AG09319 (cell line): Measurements from ENCODE around the gene ATXN7L1.

Experiments used
- DNase-seq: peaks from one replicate; pipeline ENCODE4 v3.0.0-alpha.2; 2010; ENCODE audit warnings: low read depth; ENCODE audit errors: extremely low read depth
- CTCF ChIP-seq: IDR thresholded peaks from 2 replicates; pipeline ENCODE4 v1.5.1; 2011; ENCODE audit warnings: low read depth, mild to moderate bottlenecking, inconsistent platforms, low read length, moderate library complexity

Gene ATXN7L1

DNA sequence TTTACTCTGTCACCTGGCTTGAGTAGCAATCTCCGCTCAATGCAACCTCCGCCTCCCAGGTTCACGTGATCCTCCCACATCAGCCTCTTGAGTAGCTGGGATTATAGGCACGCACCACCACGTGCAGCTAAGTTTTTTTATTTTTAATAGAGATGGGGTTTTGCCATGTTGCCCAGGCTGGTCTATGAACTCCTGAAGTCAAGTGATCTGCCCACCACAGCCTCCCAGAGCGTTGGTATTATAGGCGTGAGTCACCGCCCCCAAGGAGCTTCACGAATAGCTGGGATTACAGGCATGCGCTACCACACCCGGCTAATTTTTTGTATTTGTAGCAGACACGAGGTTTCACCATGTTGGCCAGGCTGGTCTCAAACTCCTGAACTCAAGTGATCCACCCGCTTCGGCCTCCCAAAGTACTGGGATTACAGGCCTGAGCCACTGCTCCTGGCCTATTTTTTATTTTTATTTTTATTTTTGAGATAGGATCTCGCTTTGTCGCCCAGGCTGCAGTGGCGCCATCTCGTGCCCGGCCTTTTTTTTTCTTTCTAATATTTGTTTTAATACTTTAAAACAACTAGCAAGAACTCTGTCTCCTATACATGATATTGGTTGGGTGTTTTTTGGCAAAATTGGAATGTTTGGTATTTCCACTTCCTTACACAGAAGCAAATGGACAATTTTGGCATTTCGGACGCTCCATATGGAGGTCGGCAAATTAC lies 296.2 kb downstream of the ATXN7L1 start:
- no peak for DNase-seq
- no peak; the same call in 1 of the 2 replicates for TF ChIP-seq CTCF

- TF ChIP-seq CTCF = no peak
- DNase-seq = no peak
Observed at GRCh38 chr7:105578496-105578895, 297.9 kb downstream of the ATXN7L1 start.

GRCh38 chr7:105577251-105577650 lies 299.1 kb downstream of the ATXN7L1 start:
- DNase-seq = no peak
- no peak for TF ChIP-seq CTCF

DNA sequence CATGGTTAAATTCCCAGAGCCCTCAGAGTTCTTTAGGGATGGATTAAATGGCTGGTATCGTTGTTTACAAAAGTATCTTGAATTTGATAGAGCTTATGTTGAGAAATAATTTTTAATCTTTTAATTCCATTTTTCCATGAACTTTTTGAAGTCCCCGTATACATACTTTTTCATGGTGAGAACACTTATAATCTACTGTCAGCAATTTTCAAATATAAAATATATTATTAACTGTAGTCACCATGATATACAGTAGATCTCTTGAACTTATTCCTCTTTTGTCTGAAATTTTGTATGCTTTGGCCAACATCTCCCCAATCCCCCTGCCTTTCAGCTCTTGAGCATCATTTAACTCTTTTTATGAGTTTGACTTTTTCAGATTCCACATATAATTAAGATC lies 304.5 kb downstream of the ATXN7L1 start:
- no peak for TF ChIP-seq CTCF

GRCh38 chr7:105567821-105568220 lies 308.6 kb downstream of the ATXN7L1 start:
- DNase-seq = no peak
- no peak for TF ChIP-seq CTCF

More for the DNA sequence above, 304.5 kb downstream of the ATXN7L1 start:
- no peak for DNase-seq

DNA sequence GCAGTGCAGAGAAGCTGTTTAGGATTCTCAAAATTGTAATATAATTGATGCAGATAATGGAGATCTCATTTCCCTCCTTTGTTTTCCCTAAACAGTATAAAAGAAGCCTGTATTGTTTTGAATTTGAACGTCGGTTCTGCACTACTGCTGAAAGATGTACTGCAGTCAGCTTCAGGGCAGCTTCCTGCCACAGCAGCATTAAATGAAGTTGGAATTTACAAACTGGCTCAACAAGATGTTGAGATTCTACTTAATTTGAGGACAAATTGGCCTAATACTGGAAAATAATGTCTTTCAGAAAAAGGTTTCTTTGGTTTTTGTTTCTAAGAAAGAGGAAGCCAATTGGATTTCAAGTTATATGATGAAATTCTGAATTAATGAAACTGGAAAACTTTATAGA lies 309.4 kb downstream of the ATXN7L1 start:
- no peak for DNase-seq
- no peak for TF ChIP-seq CTCF

DNA sequence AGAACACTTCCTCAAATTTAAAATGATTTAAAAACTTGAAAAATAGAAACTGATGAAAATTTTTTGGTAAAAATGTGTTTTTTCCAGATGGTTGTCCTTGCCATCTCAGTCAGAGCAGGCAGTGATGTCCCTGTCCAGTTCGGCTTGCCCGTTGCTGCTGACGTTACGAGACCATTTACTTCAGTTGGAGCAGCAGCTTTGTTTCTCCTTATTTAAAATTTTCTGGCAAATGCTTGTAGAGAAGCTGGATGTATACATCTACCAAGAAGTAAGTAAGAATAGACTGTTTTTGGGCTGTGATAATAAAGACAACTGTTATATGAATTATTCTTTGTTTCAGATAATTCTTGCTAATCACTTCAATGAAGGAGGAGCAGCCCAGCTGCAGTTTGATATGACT lies 311.2 kb downstream of the ATXN7L1 start:
- DNase-seq = no peak
- TF ChIP-seq CTCF = no peak
